ENCODE data around the gene SLC22A25.
"Not testable (repeated sequence)": the region's sequence is repeated elsewhere in the genome, so short reads cannot be mapped to it uniquely, and the experiment has no call there.

Gene SLC22A25

DNA sequence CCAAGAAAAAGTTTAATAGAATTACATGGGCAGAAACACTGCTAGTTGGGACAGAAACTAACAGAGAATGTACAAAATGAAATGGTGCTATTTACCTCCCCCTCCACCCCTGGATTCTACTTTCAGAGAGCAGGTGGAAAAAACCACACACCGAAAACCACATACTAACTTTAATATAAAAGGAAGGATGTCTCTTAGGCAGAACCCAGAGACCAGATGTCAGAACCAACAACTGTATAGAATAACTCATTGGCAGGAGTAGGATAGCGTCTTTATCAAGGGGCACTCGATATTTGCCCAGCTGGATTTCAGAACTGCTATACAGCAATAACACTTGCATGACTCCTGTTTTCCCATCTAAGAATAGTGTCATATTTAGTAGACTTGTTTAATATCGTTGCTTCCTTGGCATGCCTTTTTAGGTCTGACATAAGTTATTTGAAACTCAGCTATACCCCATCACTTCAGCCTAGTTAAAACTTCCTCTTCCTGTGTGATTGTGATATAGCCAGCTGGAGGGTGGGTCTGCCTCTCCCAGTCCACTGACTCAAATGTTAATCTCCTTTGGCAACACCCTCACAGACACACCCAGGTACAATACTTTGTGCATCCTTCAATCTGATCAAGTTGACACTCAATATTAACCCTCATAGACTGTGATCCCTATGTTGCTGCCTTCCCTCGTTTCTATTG is 1.2 kb downstream of the SLC22A25 start:
- TF ChIP-seq, protein P1, sequence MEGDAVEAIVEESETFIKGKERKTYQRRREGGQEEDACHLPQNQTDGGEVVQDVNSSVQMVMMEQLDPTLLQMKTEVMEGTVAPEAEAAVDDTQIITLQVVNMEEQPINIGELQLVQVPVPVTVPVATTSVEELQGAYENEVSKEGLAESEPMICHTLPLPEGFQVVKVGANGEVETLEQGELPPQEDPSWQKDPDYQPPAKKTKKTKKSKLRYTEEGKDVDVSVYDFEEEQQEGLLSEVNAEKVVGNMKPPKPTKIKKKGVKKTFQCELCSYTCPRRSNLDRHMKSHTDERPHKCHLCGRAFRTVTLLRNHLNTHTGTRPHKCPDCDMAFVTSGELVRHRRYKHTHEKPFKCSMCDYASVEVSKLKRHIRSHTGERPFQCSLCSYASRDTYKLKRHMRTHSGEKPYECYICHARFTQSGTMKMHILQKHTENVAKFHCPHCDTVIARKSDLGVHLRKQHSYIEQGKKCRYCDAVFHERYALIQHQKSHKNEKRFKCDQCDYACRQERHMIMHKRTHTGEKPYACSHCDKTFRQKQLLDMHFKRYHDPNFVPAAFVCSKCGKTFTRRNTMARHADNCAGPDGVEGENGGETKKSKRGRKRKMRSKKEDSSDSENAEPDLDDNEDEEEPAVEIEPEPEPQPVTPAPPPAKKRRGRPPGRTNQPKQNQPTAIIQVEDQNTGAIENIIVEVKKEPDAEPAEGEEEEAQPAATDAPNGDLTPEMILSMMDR (IDR thresholded peaks at IDR 0.05) = no peak
- Histone ChIP-seq H3K4me2 (ENCODE audit: low read length) (no peak overlapping the region), H3K27me3 (ENCODE audit: control insufficient read depth, insufficient read depth, low read length) (no peaks in the 10 kb centered on the region), H2AFZ (no peak overlapping the region), H3K4me1 (no peaks in the 10 kb centered on the region), H3K4me3 (ENCODE audit: low read depth, low read length) (no peak overlapping the region), H3K9ac (no peak overlapping the region), H3K27ac (no peak overlapping the region), H3K9me3 (ENCODE audit: control insufficient read depth, low read length) (no peaks in the 10 kb centered on the region), H3K79me2 (no peaks in the 10 kb centered on the region), H3K36me3 (ENCODE audit: control insufficient read depth, insufficient read depth, low read length) (no peaks in the 10 kb centered on the region)

DNA sequence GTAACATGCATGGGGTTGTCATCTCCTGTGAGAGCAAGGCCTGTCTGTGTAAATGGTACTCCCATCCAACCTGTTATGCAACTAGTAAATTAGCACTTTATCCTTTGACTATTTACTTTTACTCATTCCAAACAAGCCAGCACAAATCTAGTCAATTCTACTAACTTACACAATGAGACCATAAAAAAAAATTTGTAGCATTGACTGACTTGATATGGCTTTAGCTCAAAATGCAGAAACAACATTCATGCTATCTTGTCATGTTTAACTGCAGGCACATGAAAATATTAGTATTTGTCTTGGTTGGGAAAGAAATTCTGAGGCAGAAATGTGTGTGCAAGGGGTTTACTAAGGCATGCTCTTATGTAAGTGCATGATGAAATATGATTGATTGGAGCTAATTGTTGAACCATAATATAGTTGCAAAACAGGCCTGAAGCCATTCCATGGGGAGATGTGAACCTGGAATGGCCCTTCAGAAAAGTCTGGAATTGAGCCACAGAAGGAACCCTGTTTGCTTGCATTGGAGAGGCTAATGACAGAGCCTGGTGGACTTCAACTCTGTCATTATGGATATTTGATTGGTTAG is 2.5 kb downstream of the SLC22A25 start:
- no peak overlapping the region for H3K9ac ChIP-seq
- no peak overlapping the region for H2AFZ ChIP-seq
- H3K27me3 ChIP-seq (ENCODE audit: control insufficient read depth, insufficient read depth, low read length) = no peaks in the 10 kb centered on the region
- no peaks in the 10 kb centered on the region for H3K9me3 ChIP-seq (ENCODE audit: control insufficient read depth, low read length)
- TF ChIP-seq, protein P1 (IDR thresholded peaks at IDR 0.05) = no peak
- H3K36me3 ChIP-seq (ENCODE audit: control insufficient read depth, insufficient read depth, low read length) = no peaks in the 10 kb centered on the region
- no peak overlapping the region for H3K4me2 ChIP-seq (ENCODE audit: low read length)
- no peaks in the 10 kb centered on the region for H3K4me1 ChIP-seq
- no peak overlapping the region for H3K27ac ChIP-seq
- no peaks in the 10 kb centered on the region for H3K79me2 ChIP-seq
- no peak overlapping the region for H3K4me3 ChIP-seq (ENCODE audit: low read depth, low read length)

DNA sequence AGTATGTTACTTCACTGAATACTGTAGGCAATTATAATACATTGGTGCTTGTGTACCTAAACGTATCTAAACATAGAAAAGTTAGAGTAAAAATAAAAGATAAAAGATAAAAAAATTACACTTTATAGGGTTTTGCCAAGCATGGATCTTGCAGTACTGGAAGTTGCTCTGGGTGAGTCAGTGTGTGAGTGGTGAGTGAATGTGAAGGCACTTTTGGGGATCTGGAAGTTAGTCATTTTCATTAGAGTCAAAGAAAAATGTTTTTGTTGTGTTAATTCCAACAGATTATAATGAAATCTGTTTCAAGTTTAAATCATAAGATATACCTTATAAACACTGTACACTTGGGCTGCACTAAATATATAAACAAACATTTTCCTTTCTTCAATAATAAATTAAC is 3.3 kb downstream of the SLC22A25 start:
- Histone ChIP-seq H3K79me2 (no peaks in the 10 kb centered on the region), H3K9ac (no peak overlapping the region), H3K4me3 (ENCODE audit: low read depth, low read length) (no peak overlapping the region), H3K27me3 (ENCODE audit: control insufficient read depth, insufficient read depth, low read length) (no peaks in the 10 kb centered on the region), H3K27ac (no peak overlapping the region), H3K4me1 (no peaks in the 10 kb centered on the region), H3K4me2 (ENCODE audit: low read length) (no peak overlapping the region), H3K36me3 (ENCODE audit: control insufficient read depth, insufficient read depth, low read length) (no peaks in the 10 kb centered on the region), H3K9me3 (ENCODE audit: control insufficient read depth, low read length) (no peaks in the 10 kb centered on the region), H2AFZ (no peak overlapping the region)
- TF ChIP-seq, protein P1 (IDR thresholded peaks at IDR 0.05) = no peak

DNA sequence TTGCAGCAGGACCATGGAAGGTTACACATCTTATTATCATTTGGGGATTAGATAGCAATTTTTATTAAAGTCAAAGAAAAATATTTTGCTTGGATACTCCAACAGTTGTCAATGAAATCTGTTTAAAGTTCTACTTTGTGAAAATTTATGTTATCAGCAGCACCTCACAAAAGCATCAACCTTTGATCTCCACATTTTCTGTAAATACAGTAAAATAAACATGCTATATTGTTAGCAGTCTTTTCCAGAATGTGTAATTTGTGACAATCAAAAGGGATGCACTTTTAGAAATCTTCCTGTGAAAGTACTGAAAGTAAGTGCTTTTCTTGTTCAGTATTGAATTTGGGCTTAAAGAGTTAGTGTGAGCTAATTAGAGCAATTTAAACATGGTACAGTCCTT is 4.1 kb downstream of the SLC22A25 start:
- no peak overlapping the region for H3K4me3 ChIP-seq (ENCODE audit: low read depth, low read length)
- no peaks in the 10 kb centered on the region for H3K9me3 ChIP-seq (ENCODE audit: control insufficient read depth, low read length)
- H3K27ac ChIP-seq = no peak overlapping the region
- no peak overlapping the region for H2AFZ ChIP-seq
- TF ChIP-seq, protein P1 (IDR thresholded peaks at IDR 0.05) = no peak
- H3K4me1 ChIP-seq = no peaks in the 10 kb centered on the region
- H3K4me2 ChIP-seq (ENCODE audit: low read length) = no peak overlapping the region
- no peaks in the 10 kb centered on the region for H3K36me3 ChIP-seq (ENCODE audit: control insufficient read depth, insufficient read depth, low read length)
- H3K27me3 ChIP-seq (ENCODE audit: control insufficient read depth, insufficient read depth, low read length) = no peaks in the 10 kb centered on the region
- H3K9ac ChIP-seq = no peak overlapping the region
- no peaks in the 10 kb centered on the region for H3K79me2 ChIP-seq

DNA sequence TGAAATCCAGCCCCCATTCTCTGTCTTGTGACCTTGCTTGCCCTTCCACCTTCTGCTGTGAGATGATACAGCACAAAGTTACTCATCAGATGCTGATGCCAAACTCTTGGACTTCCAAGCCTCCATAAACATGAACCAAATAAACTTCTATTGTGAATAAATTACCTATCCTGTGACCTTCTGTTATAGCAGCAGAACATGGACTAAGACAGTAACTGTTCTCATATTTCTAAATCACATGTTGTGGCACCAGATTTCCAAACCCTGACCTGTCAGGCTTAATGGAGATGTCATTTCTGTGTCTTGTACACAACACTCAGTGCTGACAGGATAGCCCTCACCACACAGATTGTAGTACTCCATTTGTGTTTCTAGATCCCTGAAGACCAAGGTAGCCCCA is 6.0 kb downstream of the SLC22A25 start:
- H3K79me2 ChIP-seq = no peaks in the 10 kb centered on the region
- H3K4me2 ChIP-seq (ENCODE audit: low read length) = no peak overlapping the region
- TF ChIP-seq, protein P1 (IDR thresholded peaks at IDR 0.05) = no peak
- no peak overlapping the region for H2AFZ ChIP-seq
- no peaks in the 10 kb centered on the region for H3K36me3 ChIP-seq (ENCODE audit: control insufficient read depth, insufficient read depth, low read length)
- H3K4me1 ChIP-seq = no peaks in the 10 kb centered on the region
- no peaks in the 10 kb centered on the region for H3K27me3 ChIP-seq (ENCODE audit: control insufficient read depth, insufficient read depth, low read length)
- no peak overlapping the region for H3K4me3 ChIP-seq (ENCODE audit: low read depth, low read length)
- H3K9ac ChIP-seq = no peak overlapping the region
- no peaks in the 10 kb centered on the region for H3K9me3 ChIP-seq (ENCODE audit: control insufficient read depth, low read length)
- H3K27ac ChIP-seq = no peak overlapping the region

DNA sequence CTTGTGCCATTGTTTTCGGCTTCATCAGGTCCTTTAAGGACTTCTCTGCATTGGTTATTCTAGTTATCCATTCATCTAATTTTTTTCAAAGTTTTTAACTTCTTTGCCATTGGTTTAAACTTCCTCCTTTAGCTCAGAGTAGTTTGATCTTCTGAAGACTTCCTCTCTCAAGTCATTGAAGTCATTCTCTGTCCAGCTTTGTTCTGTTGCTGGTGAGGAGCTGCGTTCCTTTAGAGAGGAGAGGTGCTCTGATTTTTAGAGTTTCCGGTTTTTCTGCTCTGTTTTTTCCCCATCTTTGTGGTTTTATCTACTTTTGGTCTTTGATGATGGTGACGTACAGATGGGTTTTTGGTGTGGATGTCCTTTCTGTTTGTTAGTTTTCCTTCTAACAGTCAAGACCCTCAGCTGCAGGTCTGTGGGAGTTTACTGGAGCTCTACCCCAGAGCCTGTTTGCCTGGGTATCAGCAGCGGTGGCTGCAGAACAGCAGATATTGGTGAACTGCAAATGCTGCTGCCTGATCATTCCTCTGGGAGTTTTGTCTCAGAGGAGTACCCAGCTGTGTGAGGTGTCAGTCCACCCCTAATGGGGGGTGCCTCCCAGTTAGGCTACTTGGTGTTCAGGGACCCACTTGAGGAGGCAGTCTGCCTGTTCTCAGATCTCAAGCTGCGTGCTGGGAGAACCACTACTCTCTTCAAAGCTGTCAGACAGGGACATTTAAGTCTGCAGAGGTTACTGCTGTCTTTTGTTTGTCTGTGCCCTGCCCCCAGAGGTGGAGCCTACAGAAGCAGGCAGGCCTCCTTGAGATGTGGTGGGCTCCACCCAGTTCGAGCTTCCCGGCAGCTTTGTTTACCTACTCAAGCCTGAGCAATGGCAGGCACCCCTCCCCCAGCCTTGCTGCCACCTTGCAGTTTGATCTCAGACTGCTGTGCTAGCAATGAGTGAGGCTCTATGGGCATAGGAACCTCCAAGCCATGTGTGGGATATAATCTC is 7.6 kb downstream of the SLC22A25 start:
- H3K4me3 ChIP-seq (ENCODE audit: low read depth, low read length); H3K4me2 ChIP-seq (ENCODE audit: low read length); H3K27ac ChIP-seq; H3K27me3 ChIP-seq (ENCODE audit: control insufficient read depth, insufficient read depth, low read length); H2AFZ ChIP-seq; H3K79me2 ChIP-seq; H3K9ac ChIP-seq; H3K4me1 ChIP-seq; H3K36me3 ChIP-seq (ENCODE audit: control insufficient read depth, insufficient read depth, low read length); H3K9me3 ChIP-seq (ENCODE audit: control insufficient read depth, low read length): not testable (repeated sequence)

Measured in parathyroid adenoma (tissue), 2 donors.